Measurements from ENCODE around the gene SYNGR1.

- TF ChIP-seq EP300 (IDR thresholded peaks at IDR 0.05; ENCODE audit: borderline replicate concordance) (no peak), RAD21 (IDR thresholded peaks at IDR 0.05; ENCODE audit: low read depth) (no peak), EGR1 (IDR thresholded peaks at IDR 0.05) (no peak), MAX (IDR thresholded peaks at IDR 0.05) (no peak), NFIC (IDR thresholded peaks at IDR 0.05) (no peak), CEBPB (IDR thresholded peaks at IDR 0.05) (no peak)
Measured at GRCh38 chr22:39313258-39314001, 36.4 kb upstream of the SYNGR1 start.
